CD4-positive, alpha-beta T cell treated with Interleukin-17A for 4 hours (primary cell): ENCODE data around the gene OPN4.
A peak's percentile ranks its signal among the peaks of the same experiment; 100 is the strongest.

Experiments used
- DNase-seq: peaks from one replicate; pipeline ENCODE4 v3.0.0-alpha.2; 2020; ENCODE audit warnings: mixed read lengths

Gene OPN4

DNA sequence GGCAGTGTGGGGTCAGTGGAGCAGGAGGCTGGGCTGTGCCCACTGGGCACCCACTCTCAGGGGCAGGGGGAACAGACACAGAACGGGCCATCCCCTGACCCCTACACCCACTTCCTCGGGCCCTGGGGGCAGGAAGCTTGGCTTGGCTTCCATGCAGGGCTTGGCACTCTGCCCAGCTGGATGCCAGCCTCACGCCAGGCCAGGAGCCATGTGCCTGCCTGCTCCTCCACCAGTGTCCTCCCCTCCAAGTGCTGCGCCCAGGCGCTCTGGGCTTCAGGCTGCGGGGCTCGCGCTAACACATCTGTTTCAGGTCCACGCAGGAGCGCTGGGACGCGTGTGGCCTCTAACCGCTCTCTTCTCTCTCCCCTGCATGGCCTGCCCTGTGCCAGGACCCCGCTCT, 26.7 kb downstream of the OPN4 start:
- DNase-seq = no peak

DNA sequence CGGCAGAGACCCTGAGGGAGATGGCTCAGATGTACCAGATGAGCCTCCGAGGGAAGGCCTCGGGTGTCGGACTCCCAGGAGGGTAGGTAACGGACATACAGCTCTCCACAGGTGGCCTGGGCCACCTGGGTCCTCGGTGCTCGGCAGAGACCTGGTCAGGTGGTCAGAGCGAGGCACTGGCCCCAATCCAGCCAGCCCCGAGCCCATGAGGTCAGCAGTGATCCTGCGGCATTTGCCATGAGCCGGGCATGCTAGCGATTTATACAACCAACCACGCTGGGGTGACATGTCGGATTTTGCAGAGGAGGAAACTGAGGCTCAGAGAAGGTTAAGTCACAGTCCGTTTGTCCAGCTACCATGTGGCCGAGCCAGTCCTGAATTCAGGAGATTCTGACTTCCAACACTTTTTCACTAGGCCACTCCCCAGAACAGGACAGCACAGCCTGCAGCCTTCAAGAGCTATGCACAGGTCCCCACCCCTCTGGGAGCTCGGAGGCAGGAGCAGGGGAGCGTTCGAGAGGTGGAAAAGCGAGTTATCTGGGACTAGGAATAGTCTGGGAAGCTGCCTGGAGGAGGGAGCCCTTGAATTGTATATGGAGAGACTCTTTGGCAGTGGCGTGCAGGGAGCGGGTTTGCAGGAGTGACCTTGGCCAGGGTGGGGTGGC, 27.5 kb downstream of the OPN4 start:
- DNase-seq = no peak

DNA sequence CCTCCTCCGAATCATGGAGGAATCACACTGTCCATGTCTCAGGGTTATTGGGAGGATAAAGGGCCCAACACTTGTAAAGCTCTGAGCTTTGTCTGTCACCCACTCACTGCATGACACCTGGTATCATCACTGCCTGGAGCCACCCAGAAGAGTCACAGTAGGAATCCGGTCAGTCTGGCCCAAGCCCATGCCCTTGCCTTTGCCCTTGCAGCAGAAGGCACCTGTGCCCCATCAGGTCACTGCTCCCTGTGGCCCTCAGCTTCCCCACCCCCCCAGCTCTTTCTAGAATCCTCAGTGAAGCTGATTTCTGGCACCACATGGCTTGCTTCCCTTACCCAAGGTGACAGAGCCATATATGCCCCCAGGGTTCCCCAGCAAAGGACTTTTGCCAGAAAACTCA, 28.3 kb downstream of the OPN4 start:
- DNase-seq = no peak

DNA sequence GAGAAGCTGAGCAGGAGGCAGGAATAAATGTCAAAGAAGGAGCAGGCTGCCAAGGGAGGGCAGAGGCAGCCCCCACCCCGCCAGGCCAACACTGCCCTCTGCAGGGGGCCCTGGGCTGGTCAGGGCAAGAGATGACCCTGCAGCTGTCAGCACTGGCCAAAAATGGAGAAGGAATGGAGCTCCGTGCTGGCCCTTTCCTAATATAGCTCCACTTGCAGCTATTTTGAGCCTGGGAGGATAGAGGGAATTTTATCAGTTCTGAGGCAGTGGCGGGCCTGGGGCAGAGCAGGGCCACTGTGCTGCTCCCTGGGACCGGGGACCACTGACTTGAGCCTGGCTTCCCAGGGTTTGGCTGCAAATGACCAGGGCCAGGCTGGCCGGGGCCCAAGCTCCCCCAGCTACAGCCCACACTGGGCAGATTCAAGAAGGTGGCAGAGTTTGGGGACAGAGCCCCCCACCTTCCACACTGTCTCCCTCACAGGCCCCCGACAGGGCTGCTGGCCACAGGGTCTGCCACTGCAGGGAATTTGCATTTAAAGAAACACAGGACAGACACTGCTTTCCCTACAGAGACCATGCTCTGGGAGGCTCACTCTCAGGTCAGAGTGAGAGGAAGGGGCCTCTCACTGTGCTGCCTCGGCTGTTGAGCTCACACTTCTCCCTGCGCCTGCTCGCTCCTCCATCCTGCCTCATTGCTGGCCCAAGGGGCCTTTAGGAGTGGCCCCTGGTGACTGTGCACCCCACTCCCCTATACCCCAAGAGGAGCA, 30.2 kb downstream of the OPN4 start:
- DNase-seq = no peak

DNA sequence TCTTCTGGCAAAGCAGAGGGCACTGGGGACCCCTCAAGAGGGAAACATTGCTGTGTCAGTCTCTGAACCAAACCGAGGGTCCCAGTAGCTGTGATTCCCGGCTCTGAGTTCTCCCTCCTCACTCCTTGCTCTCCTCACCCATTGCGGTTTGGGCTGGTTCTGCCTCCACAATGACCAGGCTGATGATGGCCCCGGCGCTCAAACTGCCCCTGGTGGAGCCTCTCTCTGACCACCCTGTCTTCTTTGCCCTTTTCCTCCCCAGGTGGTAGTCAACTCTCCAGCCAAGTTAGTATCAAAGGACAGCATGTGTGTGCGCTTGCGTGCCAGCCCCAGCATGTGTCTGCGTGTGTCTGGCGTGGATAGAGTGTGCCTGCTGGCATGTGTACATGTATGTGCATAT, 31.1 kb downstream of the OPN4 start:
- DNase-seq = no peak

DNA sequence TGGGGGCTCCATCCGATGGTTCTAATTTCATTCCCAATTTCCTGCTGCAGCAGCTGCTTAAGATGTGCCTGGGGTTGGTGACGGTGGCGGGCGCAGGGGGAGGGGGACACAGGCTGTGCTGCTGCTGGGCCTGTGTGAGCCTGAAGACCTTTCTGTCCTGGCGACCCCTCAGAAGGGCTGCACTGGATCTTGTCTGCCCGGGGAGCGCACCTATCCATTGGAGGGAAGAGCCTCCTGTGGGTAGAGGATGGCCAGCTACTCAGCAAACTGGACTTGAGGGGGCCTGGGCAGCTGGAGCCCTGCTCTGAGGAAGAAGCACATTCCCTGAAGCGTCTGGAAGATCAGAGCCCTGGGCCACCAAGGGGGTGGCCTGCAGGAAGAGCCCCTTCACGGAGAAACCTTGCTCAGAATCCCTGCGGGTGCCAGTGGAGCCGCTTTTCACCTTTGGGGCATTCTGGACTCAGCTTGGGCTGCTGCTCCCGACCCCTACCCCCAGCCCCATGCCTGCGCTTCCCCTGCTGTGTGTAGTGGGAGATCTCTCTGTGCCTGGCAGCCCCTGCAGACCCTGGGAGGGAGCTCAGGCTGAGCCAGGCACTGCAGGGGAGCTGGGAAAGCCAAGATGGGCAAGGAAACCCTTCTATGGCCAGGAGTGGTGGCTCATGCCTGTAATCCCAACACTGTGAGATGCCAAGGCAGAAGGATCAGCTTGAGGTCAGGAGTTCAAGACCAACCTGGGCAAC, 31.7 kb downstream of the OPN4 start:
- DNase-seq = no peak

DNA sequence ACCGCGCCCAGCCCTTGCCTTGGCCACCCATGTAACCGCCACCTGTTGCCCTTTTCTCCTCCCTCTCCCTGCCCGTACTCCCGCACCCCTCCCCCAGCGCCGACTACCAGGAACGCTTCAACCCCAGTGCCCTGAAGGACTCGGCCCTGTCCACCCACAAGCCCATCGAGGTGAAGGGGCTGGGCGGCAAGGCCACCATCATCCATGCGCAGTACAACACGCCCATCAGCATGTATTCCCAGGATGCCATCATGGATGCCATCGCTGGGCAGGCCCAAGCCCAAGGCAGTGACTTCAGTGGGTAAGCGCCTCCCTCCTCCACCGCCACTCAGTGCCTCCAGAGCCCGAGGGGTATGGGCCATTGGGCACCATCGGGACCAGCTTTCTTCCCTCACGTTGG, 32.6 kb downstream of the OPN4 start:
- DNase-seq = no peak

DNA sequence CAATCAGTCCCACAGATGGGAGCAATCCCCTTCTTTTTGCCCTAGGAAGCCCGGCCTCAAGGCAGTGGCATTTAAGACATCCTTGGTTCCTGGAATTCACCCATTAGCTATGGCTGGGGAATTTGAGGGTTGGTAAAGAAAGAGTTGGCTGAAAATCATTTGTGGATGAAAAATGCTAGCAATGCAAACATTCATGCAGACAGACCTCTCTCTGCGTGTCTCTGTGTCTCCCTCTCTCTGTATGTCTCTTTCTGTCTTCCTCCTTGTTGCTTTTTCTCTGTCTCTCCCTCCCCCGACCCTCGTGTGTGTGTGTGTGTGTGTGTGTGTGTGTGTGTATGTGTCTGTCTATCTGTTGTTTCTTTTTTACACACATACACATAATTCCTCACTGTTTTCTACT, 33.4 kb downstream of the OPN4 start:
- no peak for DNase-seq

DNA sequence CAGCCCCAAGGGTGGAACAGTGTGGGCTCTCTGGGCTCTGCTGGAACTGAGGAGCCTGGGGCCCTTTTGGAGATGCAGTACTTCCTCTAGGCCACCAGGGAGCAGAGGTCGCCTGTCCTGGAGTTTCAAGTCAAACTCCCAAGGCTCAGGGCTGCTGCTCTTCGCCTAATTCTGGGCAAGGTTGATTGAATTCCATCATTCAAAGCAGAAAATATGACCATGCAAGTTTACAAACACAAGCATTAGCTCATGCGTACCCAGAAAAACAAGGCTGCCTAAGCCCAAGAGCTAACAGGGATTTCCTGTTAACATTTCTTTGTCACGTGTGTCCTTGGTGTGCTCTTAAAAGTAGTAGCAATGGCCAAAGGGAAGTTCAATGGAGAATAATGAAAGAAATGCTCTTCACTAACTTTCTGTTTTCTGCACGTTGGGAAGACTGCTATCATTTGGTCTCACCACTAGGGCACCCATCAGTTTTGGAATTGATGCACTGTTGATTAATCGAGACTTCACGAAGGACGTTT, 34.1 kb downstream of the OPN4 start:
- peak; percentile 65 for DNase-seq

DNA sequence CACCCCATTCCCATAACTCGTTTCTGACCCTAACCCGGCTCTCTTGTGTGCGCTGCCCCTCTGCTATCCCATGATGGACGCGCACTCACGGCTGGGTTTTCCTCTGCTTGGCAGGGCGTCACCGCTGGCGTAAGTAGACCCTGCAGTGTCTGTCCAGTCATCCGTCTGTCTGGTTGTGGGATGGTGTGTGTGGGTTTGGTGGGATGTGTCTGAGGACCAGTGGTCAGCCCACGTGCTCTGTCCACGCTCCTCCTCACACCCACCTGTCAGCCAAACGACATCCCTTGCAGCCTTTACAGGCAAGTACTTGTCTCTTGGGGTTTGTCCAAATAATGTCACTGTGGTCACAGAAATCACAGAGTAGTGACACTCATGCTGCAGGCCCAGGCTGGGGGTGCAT, 34.8 kb downstream of the OPN4 start:
- no peak for DNase-seq

DNA sequence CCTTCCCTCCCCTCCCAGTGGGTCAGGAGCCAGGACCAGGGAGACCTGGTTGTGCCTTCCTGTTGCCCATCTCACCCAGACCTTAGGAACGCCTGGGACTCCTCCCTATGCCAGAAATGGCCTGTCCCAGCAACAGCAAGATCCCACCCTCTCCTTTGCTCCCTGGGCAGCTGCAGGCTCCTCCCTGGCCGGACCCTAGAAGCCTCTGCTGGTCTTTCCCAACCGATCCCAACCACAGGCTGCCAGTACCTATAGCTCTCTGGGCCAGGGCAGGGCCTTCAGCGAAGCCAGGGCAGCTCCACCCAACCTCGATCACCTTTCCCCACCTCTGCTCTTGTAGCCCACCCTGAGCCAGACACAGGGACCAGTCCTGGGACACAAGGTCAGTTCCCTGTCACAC, 35.9 kb downstream of the OPN4 start:
- no peak for DNase-seq

DNA sequence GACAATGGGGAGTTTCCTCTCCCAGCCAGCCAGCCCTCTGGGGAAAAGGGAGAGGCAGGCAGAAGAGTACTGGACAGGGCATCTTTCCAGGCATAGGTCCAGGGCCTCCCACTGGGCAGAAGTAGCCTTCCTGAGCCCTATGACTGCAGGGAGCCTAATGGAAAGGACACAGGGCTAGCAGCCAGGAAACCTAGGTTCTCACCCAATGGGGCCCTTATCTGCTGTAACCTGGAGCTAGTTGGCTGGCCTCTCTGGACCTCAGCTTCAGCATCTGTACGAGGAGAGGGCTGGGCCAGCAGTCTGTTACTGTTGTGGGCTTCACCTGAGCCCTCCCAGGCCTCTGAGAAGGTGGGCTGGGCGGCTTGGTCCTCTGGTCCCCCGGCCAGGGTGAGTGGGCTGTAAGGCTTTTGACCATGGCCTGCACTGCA, 36.3 kb downstream of the OPN4 start:
- DNase-seq = no peak

DNA sequence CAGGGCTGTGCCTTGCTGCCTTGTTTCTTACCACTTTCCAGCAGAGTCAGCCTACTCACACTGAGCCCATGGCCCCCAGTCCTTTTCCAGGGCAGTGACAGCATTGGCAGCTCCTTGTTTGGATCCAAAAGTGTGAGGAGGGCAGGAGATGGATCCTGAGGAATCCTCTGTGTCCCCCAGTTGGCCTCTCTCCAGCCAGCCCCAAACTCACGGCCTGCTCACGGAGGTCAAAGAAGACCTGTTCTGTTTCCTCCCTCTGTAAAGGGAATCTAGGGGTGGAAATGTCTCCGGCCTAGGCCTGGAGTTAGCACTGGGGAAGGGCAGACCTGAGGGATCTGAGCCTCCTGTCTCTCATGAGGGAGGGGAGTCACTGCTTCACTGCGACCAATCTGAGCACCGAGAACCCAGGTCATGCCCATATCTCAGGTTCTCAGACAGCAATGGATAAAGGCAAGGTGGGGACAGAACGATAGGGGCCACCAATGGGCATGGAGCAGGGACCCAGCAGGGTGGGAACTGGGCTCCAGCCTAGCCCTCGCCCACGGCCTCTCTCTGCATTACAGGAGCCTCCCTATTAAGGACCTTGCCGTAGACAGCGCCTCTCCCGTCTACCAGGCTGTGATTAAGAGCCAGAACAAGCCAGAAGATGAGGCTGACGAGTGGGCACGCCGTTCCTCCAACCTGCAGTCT, 37.1 kb downstream of the OPN4 start:
- no peak for DNase-seq

DNA sequence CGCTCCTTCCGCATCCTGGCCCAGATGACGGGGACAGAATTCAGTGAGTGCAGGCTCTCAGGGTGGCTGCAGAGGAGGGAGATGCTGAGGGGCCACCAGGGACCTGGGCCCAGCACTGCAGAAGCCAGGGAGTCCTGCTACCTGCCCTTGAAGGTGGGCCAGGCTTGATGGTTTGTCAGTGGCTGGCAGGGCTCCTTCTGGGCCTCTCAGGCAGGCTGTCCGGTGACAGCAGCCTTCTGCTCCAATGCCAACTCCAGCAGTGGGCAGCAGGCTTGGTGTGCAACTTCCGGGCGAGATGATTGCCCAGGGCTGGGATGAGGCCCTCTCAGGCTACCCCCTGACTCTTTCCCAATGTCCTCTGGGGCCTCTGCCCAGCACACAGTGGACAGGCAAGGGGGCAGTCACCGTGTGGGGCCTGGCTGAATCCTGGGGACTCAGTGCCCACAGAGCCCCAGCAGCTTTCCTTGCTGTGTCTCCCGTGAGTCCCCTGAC, 37.7 kb downstream of the OPN4 start:
- no peak for DNase-seq

DNA sequence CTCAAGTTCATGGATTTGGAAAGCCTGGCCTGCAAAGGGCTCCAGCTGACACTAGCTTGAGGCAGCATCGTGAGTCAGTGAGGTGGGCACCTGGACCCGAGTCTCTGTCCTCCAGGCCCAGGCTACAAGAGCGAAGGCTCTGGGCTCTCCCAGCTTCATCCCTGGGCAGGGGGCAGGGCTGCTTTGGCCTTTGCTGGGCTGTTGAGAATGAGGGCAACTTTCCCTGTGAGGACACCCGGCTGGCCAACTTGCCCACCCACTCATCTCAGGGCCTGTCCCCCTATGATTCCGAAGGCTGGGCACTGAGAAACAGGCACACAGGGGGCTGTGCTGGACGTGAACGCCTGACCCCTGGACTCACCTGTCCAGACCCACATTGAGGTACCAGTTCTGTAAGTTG, 38.3 kb downstream of the OPN4 start:
- no peak for DNase-seq

DNA sequence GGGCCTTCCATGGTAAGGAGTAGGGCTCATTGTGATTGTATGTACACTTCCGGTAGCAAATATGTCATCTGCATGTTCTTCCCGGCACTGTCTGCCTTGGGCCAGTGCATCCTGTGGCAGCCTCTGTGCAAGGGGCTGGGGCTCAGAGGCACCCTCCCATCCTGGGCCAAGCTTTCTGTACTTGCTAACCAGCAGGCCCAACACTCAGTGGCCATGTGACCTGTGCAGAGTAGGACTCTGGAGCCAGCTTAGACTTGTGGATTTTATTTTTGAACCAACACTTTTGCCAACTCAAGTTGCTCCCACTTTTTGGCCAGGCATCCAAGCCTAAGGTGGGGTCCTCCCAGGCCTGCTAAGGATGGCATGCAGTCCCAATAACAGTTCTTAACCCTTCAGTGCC, 38.9 kb downstream of the OPN4 start:
- DNase-seq = no peak

DNA sequence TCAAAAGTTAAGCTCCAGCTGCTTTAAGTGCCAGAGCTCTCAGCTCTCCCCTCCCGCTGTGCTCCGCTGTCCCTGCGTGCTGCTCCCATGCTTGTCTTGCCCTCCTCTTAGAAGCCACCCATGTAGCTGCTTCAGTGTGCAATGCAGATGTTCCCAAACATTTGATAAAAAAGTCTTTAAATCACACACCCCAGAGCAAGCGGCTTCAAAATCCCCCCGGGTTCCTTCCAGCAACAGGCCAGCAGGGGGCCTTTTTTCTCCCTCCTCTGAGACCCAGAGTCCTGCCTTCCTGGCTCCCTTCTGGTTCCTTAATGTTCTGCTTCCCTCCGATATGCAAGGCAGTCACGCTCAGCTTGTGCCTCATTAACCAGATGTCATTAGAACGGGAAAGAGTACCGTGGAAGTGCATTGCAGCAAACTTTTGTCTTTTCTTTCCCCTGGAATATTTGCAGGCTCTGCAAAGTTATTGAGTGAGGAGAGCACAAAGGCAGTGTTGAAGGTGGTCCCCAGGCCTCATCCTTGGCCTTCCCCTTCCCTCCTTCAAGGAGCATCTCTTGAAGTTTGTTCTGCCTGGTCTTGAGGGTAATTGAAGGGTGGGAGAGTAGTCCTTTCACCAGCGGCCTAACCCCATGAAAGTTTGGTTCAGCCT, 39.5 kb downstream of the OPN4 start:
- DNase-seq = peak; percentile 60

DNA sequence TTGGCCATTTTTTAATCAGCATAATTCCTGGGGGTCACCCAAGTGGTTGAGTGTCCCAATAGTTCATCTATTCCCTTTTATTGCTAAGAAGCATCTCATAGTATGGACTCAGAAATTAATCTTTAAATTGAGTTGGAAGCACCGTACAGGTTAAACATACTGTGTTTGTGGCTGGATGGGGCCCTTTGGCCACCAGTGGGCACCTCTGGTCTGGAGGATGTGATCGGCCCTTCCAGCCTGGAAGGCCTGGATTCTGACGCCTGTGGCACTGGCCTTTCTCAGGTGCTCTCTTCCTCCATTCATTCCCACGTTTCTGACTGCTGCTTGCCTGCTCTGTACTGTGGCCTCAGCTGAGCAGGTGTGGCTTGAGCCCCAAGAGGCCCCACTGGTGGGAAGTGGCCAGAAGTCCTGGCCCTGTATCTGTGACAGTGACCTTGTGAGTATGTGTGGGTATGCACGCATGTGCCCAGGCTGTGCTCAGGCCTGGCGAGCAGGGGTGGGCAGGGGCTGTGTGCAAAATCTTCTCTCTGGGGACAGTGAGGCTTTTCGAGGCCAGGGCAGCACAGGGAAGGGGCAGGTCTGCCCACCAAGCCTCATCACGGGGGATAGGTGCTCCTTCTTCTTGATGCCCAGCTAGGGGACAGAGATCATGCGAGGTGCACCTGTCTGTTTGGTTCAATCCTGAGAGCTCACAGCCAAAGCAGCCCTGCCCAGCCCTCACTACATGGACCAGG, 44.0 kb downstream of the OPN4 start:
- DNase-seq = no peak

DNA sequence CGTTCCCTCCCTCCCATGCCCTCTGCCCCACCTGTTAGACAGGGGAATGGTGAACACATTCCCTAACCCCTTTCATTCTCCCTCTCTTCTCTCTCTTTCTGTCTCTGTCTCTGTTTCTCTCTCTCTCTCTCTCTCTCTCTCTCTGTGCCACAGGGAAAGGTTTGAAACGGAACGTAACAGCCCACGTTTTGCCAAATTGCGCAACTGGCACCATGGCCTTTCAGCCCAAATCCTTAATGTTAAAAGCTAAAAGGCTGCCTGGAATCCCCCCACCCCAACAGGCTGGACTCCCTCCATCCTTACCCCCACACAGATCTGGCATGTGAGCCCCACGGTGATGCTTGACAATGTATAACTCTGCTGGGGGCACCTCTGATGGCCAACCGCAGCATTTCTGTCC, 44.8 kb downstream of the OPN4 start:
- no peak for DNase-seq

DNA sequence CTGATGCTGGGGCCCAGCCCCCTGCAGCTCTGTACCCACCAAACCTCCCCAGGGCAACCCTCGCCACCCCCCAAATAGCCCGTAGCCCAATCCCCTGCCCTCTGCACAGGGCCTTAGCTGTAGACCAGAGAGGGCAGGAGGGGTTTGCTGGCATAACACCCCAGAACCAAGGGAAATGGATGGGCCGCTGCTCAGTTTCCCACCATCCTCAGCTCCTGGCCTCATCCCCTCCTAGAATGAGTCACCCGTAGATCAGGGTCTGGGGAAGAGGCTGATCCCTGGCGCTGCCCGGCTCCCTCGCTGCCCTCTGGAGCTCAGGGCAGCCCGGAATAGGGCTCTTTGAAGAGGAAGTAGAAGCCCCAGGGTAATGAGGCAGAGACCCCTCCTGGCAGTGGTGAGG, 45.2 kb downstream of the OPN4 start:
- DNase-seq = no peak

DNA sequence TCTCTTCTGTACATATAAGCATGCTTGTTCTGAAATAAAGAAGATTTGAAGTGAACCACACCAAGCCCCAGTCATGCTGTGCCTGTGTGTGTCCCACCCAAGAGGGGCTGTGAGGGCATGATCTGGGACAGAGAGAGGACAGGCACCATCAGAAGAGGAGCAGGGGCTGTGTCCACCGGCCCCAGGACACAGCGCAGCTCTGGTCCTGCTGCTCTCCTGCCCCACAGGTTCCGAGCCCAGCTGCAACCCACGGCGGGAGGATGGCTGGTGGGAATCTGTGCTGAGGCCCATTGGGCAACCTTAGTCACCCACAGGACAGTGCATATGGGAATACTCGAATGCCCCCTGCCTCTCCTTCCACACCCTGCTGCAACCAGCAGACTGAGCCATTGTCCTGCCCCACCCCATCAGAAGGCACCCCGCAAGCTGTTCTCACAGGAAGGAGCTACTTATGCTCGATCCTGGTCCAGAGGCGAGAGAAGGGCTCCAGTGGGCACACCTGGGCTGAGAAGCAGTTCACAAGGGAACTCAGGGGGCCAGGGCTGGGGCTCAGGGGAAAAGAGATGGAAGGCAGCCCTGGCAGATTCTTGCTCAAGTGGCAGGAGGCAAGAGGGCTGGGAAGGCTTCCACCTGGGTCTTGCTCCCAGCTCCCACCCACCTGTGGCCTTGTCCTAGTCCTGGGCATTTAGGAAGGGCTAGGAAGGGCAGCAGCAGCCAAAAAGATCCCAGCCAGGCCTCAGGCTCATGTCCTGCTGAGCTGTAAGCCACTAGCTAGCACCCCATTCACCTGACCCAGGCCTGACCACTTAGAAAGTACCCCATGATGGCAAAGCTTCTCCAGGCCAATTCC, 45.9 kb downstream of the OPN4 start:
- DNase-seq = no peak
